Tibial nerve (tissue), 3 donors: ENCODE results near the gene TTC28.

Experiments
- POLR2A ChIP-seq, 2 donors: fragments of 450-650 bp; IDR thresholded peaks; one replicate each; pipeline ENCODE4 v1.6.1; 2017; ENCODE audit warnings: antibody characterized with exemption in 2 of 2, mild to moderate bottlenecking in 2 of 2, moderate library complexity in 2 of 2
- TF ChIP-seq, protein P1 (sequence below), 5 experiments: fragments of 200-600 bp in 3 of 5; fragments of 450-650 bp in 2 of 5; sonication (generic) in 3 of 5; IDR thresholded peaks; one replicate each; pipeline ENCODE4 v1.5.1; 2016 to 2019; ENCODE audit warnings: antibody characterized with exemption in 5 of 5, mild to moderate bottlenecking in 3 of 5, moderate library complexity in 2 of 5

DNA sequence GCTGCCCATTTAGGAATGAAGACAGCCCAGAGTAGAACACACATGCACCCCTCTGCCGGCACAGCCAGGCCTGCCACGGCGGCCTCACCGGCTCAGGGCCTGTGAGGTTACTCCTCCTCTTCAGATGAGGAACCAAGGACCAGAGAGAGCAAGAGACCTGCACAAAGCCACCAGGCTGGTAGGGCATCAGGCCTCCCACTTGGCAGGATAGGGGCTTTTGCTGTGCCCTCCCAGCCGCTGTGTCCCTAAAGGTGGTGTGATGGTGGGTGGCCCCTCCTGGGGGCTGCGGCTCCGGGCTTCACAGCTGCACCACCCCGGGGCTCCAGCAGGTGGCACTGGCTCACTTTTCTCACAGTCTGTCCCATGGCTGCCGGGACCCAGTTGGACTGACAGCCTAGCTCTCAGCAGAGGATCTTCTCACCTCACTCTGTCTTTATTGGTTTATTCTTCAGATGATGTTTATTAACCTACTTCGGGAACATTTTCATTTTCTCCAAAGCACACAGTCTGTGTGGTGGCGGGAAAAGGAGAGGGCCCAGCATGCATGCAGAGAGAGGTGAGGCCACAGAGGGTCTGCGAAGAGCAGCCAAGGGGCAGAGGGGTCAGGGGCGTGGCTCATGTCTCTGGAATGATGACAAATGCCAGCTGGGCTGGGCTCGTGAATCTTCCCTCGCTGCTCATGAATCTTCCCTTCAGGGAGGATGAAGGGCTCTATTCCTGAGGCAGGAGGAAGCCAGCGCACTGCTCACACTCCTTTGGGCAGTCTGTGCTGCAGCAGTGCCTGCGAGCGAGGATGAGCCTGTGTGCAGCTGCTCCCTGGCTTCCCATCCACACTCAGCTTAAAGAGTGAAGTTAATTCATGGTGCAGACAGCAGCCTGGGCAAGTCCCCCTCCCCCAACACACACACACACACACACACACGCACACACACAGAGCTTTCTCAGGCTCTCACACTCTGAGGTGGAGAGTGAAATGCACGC lies 659.5 kb downstream of the TTC28 start:
- no peak for TF ChIP-seq POLR2A (IDR thresholded peaks at IDR 0.05)
- TF ChIP-seq, protein P1, sequence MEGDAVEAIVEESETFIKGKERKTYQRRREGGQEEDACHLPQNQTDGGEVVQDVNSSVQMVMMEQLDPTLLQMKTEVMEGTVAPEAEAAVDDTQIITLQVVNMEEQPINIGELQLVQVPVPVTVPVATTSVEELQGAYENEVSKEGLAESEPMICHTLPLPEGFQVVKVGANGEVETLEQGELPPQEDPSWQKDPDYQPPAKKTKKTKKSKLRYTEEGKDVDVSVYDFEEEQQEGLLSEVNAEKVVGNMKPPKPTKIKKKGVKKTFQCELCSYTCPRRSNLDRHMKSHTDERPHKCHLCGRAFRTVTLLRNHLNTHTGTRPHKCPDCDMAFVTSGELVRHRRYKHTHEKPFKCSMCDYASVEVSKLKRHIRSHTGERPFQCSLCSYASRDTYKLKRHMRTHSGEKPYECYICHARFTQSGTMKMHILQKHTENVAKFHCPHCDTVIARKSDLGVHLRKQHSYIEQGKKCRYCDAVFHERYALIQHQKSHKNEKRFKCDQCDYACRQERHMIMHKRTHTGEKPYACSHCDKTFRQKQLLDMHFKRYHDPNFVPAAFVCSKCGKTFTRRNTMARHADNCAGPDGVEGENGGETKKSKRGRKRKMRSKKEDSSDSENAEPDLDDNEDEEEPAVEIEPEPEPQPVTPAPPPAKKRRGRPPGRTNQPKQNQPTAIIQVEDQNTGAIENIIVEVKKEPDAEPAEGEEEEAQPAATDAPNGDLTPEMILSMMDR (IDR thresholded peaks at IDR 0.05) = peak; percentile 89 to 96 (median 93)
